Astrocyte (in vitro differentiated cells and primary cell): Measurements from ENCODE around the gene AP5Z1.

ENCODE experiments used
- EZH2 ChIP-seq: IDR thresholded peaks from 2 replicates; pipeline ENCODE4 v1.6.1; 2012; ENCODE audit warnings: mild to moderate bottlenecking, low read length, inconsistent platforms; ENCODE audit not compliant: insufficient read depth
- TF ChIP-seq, protein P1 (sequence below): IDR thresholded peaks from 2 replicates; pipeline ENCODE4 v1.5.1; 2011; ENCODE audit warnings: low read depth, mild to moderate bottlenecking, inconsistent platforms, low read length, moderate library complexity; ENCODE audit not compliant: insufficient read depth

DNA sequence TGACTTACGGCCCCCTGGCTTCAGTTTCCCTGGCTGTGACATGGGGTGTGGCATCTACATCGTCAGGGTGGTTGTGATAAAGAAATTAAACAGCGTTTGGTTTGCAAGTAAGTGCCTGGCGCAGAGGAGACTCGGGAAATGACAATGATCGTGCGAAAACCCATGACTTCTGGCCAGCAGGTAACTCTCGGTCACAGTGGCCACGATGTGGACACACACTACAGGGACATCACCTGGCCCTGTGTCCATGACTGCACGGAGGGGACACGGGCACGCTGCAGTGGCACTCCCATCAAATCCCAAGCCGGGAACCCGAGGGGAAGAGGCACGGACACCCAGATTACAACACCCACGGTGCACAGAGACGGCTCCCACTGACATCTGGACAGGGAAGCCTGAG, 57.8 kb downstream of the AP5Z1 start:
- TF ChIP-seq, protein P1, sequence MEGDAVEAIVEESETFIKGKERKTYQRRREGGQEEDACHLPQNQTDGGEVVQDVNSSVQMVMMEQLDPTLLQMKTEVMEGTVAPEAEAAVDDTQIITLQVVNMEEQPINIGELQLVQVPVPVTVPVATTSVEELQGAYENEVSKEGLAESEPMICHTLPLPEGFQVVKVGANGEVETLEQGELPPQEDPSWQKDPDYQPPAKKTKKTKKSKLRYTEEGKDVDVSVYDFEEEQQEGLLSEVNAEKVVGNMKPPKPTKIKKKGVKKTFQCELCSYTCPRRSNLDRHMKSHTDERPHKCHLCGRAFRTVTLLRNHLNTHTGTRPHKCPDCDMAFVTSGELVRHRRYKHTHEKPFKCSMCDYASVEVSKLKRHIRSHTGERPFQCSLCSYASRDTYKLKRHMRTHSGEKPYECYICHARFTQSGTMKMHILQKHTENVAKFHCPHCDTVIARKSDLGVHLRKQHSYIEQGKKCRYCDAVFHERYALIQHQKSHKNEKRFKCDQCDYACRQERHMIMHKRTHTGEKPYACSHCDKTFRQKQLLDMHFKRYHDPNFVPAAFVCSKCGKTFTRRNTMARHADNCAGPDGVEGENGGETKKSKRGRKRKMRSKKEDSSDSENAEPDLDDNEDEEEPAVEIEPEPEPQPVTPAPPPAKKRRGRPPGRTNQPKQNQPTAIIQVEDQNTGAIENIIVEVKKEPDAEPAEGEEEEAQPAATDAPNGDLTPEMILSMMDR, result no peak
- no peak for TF ChIP-seq EZH2
